ENCODE data around the gene GIMAP7. TPM values are rescaled to one million over a fixed set of nuclear protein-coding genes. Genes with fewer than 3 reads are reported as not detected.

Gene GIMAP7
- total RNA-seq, 1 experiment from 2014 or later, result 0.33 TPM

DNA sequence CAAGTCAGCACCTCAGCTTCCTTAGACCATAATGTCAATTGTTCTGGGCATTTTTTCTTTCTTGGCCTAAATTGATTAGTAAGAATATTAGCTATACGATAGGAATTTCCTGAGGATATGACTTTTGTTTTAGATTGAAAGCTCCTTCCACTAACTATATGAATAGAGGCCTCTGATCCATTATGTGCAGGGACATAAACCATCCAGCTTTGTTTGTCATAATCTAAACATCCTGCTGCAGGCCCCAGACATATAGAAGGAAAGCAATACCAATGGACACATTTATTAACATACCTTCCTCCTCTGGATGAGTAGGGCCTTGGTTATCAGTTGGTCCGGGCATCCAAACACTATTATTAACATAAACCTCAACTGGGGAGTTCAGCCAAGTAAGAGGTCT lies 48.2 kb downstream of the GIMAP7 start:
- no peak overlapping the region for H3K27ac ChIP-seq (ENCODE audit: low read length)
- H3K27me3 ChIP-seq (ENCODE audit: control insufficient read depth, insufficient read depth, low read length), result no peaks in the 10 kb centered on the region
- DNase-seq (ENCODE audit: low read depth, low spot score) (no peak), ATAC-seq (no peak)
- CTCF ChIA-PET, result no interaction called here
- no peaks in the 10 kb centered on the region; the same call in 1 of the 2 replicates for H3K36me3 ChIP-seq (ENCODE audit: control insufficient read depth, insufficient read depth, low read length)
- POLR2A ChIA-PET, result no interaction called here
- in situ Hi-C loops (cut with HindIII; ENCODE audit: low pct_unique_long_range_greater_than_20kb, low sequenced_read_pairs) (no loop called here), intact Hi-C loops (cut with micrococcal nuclease; ENCODE audit: unreplicated experiment) (no loop called here)
- BruUV-seq (replicated peaks), result no TSS peak
- H3K9me3 ChIP-seq (ENCODE audit: control insufficient read depth, insufficient read depth, low read depth, low read length), result no peaks in the 10 kb centered on the region
- no peak overlapping the region for H3K4me3 ChIP-seq (ENCODE audit: low read depth in 2 of 2, low read length in 2 of 2)
- no peaks in the 10 kb centered on the region for H3K4me1 ChIP-seq (ENCODE audit: control insufficient read depth, insufficient read depth, low read length)
- no peak for TF ChIP-seq SIN3A (IDR thresholded peaks at IDR 0.05; ENCODE audit: borderline replicate concordance, insufficient read depth, low read depth, low read length)

DNA sequence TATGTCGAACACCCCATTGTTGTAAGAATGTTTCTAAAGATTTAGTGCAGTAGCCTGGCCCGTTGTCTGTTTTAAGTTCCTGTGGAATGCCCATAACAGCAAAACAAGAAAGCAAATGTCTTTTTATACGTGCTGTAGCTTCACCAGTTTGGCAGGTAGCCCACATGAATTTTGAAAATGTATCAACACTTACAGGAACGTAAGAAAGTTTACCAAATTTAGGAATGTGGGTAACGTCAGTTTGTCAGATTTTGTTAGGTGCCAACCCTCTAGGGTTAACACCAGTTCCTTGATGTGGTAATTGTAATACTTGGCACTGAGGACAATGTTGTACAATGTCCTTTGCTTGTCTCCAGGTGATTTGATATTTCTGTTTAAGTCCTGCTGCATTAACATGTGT lies 49.3 kb downstream of the GIMAP7 start:
- H3K36me3 ChIP-seq (ENCODE audit: control insufficient read depth, insufficient read depth, low read length), result no peaks in the 10 kb centered on the region
- no peaks in the 10 kb centered on the region for H3K4me1 ChIP-seq (ENCODE audit: control insufficient read depth, insufficient read depth, low read length)
- ChIA-PET CTCF (interaction anchor here (0.7 kb wide), 1 partner anchor 216 kb away, joined by 3 read pairs; no protein-coding TSS in a partner anchor), POLR2A (no interaction called here)
- no peaks in the 10 kb centered on the region for H3K9me3 ChIP-seq (ENCODE audit: control insufficient read depth, insufficient read depth, low read depth, low read length)
- in situ Hi-C loops (cut with HindIII; ENCODE audit: low pct_unique_long_range_greater_than_20kb, low sequenced_read_pairs) (no loop called here), intact Hi-C loops (cut with micrococcal nuclease; ENCODE audit: unreplicated experiment) (no loop called here)
- H3K27ac ChIP-seq (ENCODE audit: low read length), result no peak overlapping the region
- H3K27me3 ChIP-seq (ENCODE audit: control insufficient read depth, insufficient read depth, low read length), result no peaks in the 10 kb centered on the region
- TF ChIP-seq, protein P1, sequence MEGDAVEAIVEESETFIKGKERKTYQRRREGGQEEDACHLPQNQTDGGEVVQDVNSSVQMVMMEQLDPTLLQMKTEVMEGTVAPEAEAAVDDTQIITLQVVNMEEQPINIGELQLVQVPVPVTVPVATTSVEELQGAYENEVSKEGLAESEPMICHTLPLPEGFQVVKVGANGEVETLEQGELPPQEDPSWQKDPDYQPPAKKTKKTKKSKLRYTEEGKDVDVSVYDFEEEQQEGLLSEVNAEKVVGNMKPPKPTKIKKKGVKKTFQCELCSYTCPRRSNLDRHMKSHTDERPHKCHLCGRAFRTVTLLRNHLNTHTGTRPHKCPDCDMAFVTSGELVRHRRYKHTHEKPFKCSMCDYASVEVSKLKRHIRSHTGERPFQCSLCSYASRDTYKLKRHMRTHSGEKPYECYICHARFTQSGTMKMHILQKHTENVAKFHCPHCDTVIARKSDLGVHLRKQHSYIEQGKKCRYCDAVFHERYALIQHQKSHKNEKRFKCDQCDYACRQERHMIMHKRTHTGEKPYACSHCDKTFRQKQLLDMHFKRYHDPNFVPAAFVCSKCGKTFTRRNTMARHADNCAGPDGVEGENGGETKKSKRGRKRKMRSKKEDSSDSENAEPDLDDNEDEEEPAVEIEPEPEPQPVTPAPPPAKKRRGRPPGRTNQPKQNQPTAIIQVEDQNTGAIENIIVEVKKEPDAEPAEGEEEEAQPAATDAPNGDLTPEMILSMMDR (IDR thresholded peaks at IDR 0.05), result no peak
- no peak for TF ChIP-seq SIN3A (IDR thresholded peaks at IDR 0.05; ENCODE audit: borderline replicate concordance, insufficient read depth, low read depth, low read length)
- TF ChIP-seq TCF7L2 (IDR thresholded peaks at IDR 0.05; ENCODE audit: low read depth, low read length), result no peak
- TF ChIP-seq, protein P2, sequence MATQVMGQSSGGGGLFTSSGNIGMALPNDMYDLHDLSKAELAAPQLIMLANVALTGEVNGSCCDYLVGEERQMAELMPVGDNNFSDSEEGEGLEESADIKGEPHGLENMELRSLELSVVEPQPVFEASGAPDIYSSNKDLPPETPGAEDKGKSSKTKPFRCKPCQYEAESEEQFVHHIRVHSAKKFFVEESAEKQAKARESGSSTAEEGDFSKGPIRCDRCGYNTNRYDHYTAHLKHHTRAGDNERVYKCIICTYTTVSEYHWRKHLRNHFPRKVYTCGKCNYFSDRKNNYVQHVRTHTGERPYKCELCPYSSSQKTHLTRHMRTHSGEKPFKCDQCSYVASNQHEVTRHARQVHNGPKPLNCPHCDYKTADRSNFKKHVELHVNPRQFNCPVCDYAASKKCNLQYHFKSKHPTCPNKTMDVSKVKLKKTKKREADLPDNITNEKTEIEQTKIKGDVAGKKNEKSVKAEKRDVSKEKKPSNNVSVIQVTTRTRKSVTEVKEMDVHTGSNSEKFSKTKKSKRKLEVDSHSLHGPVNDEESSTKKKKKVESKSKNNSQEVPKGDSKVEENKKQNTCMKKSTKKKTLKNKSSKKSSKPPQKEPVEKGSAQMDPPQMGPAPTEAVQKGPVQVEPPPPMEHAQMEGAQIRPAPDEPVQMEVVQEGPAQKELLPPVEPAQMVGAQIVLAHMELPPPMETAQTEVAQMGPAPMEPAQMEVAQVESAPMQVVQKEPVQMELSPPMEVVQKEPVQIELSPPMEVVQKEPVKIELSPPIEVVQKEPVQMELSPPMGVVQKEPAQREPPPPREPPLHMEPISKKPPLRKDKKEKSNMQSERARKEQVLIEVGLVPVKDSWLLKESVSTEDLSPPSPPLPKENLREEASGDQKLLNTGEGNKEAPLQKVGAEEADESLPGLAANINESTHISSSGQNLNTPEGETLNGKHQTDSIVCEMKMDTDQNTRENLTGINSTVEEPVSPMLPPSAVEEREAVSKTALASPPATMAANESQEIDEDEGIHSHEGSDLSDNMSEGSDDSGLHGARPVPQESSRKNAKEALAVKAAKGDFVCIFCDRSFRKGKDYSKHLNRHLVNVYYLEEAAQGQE (IDR thresholded peaks at IDR 0.05; ENCODE audit: insufficient read depth in 1 of 2, low read depth in 2 of 2, low read length in 1 of 2), result no peak
- TF ChIP-seq POLR2AphosphoS5 (IDR thresholded peaks at IDR 0.05; ENCODE audit: low read depth, low read length), result no peak
- no peak overlapping the region for H3K4me3 ChIP-seq (ENCODE audit: low read depth in 2 of 2, low read length in 2 of 2)
- no TSS peak for BruUV-seq (replicated peaks)
- ATAC-seq (no peak), DNase-seq (ENCODE audit: low read depth, low spot score) (no peak)

DNA sequence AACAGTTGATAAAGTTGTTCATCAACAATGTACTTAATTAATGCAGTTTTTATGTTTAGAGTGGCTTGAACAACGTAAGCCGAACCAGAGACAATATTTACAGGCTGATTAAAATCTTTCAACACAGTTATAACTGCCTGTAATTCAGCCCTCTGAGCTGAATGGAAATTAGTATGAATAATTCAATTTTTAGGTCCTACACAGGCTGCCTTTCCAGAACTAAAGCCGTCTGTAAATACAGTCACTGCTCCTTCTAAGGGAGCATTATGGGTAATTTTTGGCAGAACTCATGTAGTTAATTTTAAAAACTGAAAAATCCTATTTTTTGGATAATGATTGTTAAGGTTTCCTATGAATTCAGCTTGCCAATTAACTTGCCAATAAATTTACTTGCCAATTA lies 49.9 kb downstream of the GIMAP7 start:
- no peak for ATAC-seq
- Histone ChIP-seq H3K4me1 (ENCODE audit: control insufficient read depth, insufficient read depth, low read length) (no peaks in the 10 kb centered on the region), H3K9me3 (ENCODE audit: control insufficient read depth, insufficient read depth, low read depth, low read length) (no peaks in the 10 kb centered on the region), H3K27ac (ENCODE audit: low read length) (no peak overlapping the region), H3K27me3 (ENCODE audit: control insufficient read depth, insufficient read depth, low read length) (no peaks in the 10 kb centered on the region), H3K4me3 (ENCODE audit: low read depth in 2 of 2, low read length in 2 of 2) (no peak overlapping the region), H3K36me3 (ENCODE audit: control insufficient read depth, insufficient read depth, low read length) (no peaks in the 10 kb centered on the region)
- TF ChIP-seq SIN3A (IDR thresholded peaks at IDR 0.05; ENCODE audit: borderline replicate concordance, insufficient read depth, low read depth, low read length) (no peak), TCF7L2 (IDR thresholded peaks at IDR 0.05; ENCODE audit: low read depth, low read length) (no peak), POLR2AphosphoS5 (IDR thresholded peaks at IDR 0.05; ENCODE audit: low read depth, low read length) (no peak)
- TF ChIP-seq, protein P2 (IDR thresholded peaks at IDR 0.05; ENCODE audit: insufficient read depth in 1 of 2, low read depth in 2 of 2, low read length in 1 of 2), result no peak
- TF ChIP-seq, protein P1 (IDR thresholded peaks at IDR 0.05), result no peak
- POLR2A ChIA-PET, result no interaction called here
- CTCF ChIA-PET, result interaction anchor here (0.7 kb wide), 1 partner anchor 217 kb away, joined by 3 read pairs; no protein-coding TSS in a partner anchor
- BruUV-seq (replicated peaks), result no TSS peak
- intact Hi-C loops (cut with micrococcal nuclease; ENCODE audit: unreplicated experiment), result no loop called here
- in situ Hi-C loops (cut with HindIII; ENCODE audit: low pct_unique_long_range_greater_than_20kb, low sequenced_read_pairs), result no loop called here
- no peak for DNase-seq (ENCODE audit: low read depth, low spot score)
